ENCODE data around the gene ANAPC15. TPM values are rescaled to one million over a fixed set of nuclear protein-coding genes. Genes with fewer than 3 reads are reported as not detected.

Gene ANAPC15
- total RNA-seq, 1 donor from 2014 or later = 25.3 TPM

Small RNAs within 50 kb of the gene (microRNA-seq; reads per million reads assigned to microRNA genes)
- gene MIR3165 = not detected

Other genes with a start within 250 kb of the ANAPC15 start
- gene DEFB131B, start 234.2 kb downstream of the ANAPC15 start, total RNA-seq = not detected in 2 replicates
- gene XNDC1N, start 184.1 kb downstream of the ANAPC15 start, total RNA-seq = 2.7 and 3.0 TPM in 2 replicates
- gene RNF121, start 183.6 kb downstream of the ANAPC15 start, total RNA-seq = 45.3 and 54.3 TPM in 2 replicates
- 2.4 and 4.1 TPM in 2 replicates for gene IL18BP, start 113.8 kb downstream of the ANAPC15 start, total RNA-seq
- 177 and 218 TPM in 2 replicates for gene NUMA1, start 32.2 kb downstream of the ANAPC15 start, total RNA-seq
- 2.7 and 4.0 TPM in 2 replicates for gene LRRC51, start 31.8 kb downstream of the ANAPC15 start, total RNA-seq
- 111 and 118 TPM in 2 replicates for gene LAMTOR1, start 9.4 kb downstream of the ANAPC15 start, total RNA-seq
- not detected in 2 replicates for gene TOMT, start 6.8 kb downstream of the ANAPC15 start, total RNA-seq
- not detected in 2 replicates for gene FOLR3, start 23.0 kb upstream of the ANAPC15 start, total RNA-seq
- gene FOLR1, start 79.4 kb upstream of the ANAPC15 start, total RNA-seq = 34.8 and 39.0 TPM in 2 replicates
- not detected in 2 replicates for gene FOLR2, start 104.1 kb upstream of the ANAPC15 start, total RNA-seq
- gene INPPL1, start 112.1 kb upstream of the ANAPC15 start, total RNA-seq = 490 and 646 TPM in 2 replicates
- not detected in 2 replicates for gene PHOX2A, start 131.5 kb upstream of the ANAPC15 start, total RNA-seq

Measured in myocyte (in vitro differentiated cells).